Measurements from ENCODE around the gene FIGN.

FIGN gene

DNA sequence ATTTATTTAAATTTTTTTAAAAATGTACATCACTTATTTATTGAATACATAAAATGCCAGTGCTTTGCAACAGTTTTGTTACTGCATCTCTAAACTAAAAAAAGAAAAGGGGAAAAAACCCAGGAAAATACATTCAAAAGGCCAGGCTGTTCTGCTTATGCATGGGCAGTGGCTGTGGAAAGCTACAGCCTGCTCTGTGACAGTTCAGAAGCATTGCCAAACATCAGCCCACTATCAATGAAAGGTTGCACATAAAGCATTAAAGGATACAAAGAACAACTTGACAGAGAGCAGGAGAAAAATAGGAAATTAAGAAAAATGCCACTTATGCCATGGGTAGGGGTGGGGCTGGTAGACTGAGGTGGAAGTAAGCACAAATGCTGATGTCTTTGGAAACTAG is 128.2 kb downstream of the FIGN start:
- no peak for DNase-seq

DNA sequence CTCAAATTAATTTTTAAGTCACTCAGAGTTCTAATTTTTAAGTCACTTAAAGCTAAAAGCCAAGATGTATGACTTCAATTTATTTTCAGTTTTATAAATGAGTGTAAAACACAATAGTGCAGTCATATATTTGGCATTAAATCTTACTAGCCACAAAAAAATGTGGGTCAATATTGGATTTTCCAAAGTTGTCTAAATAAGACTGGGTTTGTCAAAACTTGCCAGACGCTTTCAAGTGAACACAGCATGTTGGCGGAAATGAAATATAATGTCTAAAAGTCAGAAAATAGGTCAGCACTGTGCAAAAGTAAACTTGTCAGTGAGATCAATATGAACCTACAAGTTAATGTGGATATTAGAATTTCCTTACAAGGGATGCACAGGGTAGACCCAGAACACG is 128.9 kb downstream of the FIGN start:
- no peak for DNase-seq

DNA sequence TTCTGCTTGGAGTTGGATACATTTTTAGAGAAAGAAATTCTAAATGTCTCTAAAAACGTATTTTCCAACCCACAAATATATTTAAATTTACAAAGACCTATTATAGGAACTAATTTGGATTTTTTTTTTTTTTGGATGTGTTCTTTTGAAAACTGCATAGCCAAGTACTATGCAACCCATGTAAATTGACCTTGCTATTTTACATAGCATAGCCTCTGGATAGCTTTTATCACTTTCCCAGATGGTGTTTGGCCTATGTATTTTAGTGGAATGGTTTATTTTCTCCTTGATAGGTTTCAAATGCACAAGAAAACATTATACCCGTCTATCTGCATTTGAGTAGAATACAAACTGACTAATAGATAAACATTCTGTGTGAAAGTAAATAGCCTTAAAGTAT is 130.0 kb downstream of the FIGN start:
- no peak for DNase-seq

- no peak for DNase-seq
Measured at GRCh38 chr2:163604941-163605555, 130.8 kb downstream of the FIGN start.

DNA sequence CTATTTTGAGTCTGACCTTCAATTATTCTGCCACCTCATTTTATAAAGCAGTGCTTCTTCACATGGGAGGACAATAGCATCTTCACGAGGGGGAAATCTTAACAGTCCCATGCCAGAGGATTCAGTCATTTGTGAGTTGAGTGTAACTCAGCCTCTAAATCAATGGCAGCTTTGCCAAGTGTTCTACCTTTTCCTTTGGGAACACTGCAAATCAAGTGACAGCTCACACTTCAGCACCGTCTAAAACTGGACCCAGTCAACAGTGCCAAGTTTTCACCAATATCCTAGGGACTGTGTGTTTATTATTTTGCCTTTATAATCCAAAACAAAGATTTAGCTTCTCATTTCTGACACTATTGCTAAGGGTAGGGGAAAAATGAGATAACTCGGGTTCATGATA is 133.6 kb downstream of the FIGN start:
- no peak for DNase-seq

DNA sequence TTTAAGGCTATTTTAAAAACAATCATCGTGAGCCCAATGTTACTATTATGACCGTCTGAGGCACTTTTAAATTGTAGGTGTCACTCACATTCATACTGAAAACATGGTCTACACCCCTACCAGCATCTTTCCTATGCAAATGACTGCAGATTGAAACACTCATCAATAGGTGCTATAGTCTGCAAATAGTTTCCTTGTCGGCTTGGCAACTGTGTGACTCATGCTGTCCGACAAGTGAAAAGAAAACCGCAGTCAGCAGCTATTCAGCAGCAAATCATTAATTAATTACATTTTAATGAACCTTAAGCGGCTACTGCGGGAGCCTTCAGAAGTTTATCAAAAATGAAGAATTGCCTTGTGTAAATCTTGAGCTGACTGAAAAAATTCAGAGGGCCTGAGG is 134.4 kb downstream of the FIGN start:
- DNase-seq, result no peak

DNA sequence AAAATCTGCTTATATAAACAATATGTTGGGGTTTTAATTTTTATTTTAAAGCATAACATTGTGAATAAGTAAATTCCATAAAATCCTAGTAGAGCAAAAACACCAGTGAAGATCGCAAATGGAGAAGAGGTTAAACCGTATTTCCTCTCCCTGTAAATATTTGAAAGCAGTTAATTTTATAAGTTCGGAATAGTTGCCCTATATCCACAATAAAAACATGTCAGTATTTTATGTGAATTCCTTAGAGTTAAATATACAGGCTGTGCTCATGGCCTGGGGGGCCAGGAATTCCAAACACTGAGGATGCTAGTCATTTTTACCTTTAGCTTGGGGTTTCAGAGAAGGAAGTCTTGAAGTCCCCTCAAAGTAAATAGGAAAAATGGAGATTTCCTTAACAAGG is 135.0 kb downstream of the FIGN start:
- no peak for DNase-seq

DNA sequence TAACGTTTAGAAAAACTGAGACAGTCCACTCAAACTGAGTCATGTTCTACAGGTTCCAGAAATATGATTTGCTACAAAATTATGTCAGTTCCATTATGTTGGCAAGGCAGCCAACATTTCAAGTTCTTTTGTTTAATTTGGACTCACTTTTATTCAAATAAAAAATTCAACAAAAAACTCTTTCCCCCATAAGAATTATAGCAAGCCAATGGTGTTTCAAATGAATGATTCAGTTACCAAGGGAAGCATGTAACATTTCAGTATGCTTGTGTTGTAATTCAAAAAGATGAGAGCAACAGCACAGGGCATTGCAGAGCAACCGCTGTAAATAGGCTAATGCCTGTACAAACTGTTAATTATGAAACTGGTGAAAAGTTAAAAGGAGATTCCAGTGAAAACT is 140.8 kb downstream of the FIGN start:
- DNase-seq, result no peak

GRCh38 chr2:163594497-163594896 is 141.3 kb downstream of the FIGN start:
- no peak for DNase-seq

GRCh38 chr2:163593982-163594381 is 141.8 kb downstream of the FIGN start:
- no peak for DNase-seq

DNA sequence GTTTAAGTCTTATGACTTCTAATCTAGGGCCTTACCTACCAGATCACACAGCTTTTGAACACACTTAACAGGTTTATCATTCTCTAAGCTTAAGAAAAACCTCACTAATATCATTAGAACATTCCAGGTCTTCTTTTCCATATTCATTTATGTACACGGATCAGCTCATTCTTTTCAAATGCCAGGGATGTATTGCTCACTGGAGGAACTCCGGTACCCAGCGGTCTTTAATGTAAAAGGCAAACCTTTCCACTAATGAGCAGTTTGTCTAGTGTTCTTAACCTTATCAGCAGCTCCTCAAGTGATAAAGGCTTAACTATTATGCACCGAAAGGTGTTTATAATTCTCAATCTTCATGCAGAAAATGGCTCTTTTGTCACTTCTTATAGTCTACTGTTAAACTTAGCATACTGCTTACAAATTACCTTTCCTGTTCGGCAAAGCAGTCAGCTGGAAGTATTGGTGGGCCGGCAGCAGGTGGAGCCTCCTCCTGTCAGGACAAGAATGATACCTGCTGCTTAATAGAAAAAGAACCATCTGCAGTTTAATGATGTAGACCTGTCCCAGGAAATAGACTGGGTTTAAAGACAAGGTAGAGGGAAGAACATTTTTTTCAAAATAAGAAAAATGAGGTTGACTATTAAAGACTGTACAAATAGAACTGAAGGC is 142.7 kb downstream of the FIGN start:
- no peak for DNase-seq

- DNase-seq, result no peak
Measured at GRCh38 chr2:163591461-163591860, 144.3 kb downstream of the FIGN start.

DNA sequence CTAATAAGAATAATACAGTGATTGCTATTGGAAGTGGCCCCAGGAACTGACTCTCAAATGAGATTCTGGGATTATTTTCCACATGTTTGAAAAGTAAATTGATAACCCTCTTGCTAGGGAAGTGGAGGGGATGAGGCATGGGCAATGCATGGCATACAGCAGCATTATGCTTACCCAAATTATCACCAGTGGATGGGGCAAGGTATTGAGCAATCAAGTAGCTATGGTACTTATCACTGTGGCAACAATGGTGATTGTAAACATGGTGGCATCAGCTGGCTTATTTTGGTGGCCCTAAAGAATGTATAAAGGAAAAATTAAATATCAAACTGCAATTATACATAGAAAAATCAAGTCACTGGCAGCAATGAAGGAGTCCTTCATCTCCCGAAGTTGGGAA is 155.1 kb downstream of the FIGN start:
- no peak for DNase-seq

DNA sequence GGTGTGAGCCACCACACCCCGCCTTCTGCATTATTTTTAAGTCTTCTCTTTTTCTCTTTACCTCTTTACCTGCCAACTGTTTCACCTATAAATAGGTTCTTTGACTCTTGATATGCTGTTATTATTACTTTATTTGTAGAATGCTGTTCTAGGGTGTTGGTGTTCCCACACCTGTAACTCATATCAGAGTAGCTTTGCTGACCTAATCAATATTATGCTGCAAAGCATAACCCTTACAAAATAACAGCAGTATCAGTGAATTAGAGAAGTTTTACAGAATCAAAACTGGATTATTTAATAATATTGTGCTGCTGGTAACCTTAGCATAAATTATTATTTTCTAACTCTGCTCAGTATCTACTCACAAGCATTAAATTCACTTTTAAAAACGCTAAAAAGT is 161.5 kb downstream of the FIGN start:
- no peak for DNase-seq

DNA sequence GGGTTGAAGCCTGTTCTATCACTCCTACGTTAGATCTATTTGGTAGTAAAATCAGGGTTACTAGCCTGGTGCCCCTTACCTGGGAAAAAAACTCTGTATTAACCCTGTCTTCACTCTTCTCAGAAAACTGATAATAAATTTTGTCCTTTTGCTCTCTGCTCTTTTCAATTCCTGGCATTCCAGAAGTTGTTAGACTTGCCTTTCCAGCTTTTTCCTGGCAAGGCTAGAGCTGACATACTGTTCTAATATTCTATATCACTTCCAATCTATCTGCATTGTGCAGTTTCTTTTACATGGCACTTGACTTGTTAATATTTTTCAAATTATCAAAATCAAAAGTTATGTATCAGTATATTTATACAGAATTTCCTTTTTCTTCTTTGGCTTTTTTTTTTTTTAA is 162.2 kb downstream of the FIGN start:
- no peak for DNase-seq

- no peak for DNase-seq
Measured at GRCh38 chr2:163572850-163573249, 163.0 kb downstream of the FIGN start.

GRCh38 chr2:163571423-163572102 is 164.2 kb downstream of the FIGN start:
- DNase-seq, result no peak

DNA sequence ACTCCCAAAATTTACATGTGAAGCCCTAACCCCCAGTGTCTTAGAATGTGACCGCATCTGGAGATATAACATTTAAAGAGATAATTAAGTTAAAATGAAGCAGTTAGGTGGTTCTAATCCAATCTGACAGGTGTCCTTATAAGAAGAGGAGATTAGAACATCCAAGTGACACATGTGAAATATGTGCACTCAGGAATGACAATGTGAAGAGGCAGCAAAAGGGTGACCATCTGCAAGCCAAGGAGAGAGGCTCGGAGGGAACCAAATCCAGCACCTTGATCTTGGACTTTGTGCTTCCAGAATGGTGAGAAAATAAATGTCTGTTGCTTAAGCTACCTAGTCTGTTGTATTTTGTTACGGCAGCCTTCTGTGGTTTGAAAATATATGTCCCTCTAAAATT is 165.4 kb downstream of the FIGN start:
- DNase-seq, result no peak

GRCh38 chr2:163565192-163565591 is 170.6 kb downstream of the FIGN start:
- no peak for DNase-seq

GRCh38 chr2:163564236-163564635 is 171.6 kb downstream of the FIGN start:
- no peak for DNase-seq

DNA sequence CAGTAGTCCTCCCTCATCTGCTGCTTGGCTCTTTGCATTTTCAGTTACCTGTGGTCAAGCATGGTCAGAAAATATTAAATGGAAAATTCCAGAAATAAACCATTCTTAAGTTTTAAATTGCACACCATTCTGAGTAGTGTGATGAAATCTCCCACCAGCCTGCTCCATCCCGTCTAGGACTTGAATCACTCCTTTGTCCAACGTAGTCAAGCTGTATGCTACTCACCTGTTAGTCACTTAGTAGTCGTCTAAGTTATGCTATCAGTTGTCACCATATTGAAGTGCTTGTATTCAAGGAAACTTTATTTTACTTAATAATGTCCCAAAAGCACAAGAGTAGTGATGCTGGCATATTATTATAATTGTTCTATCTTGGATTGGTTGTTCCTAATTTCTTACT is 172.5 kb downstream of the FIGN start:
- DNase-seq, result no peak

DNA sequence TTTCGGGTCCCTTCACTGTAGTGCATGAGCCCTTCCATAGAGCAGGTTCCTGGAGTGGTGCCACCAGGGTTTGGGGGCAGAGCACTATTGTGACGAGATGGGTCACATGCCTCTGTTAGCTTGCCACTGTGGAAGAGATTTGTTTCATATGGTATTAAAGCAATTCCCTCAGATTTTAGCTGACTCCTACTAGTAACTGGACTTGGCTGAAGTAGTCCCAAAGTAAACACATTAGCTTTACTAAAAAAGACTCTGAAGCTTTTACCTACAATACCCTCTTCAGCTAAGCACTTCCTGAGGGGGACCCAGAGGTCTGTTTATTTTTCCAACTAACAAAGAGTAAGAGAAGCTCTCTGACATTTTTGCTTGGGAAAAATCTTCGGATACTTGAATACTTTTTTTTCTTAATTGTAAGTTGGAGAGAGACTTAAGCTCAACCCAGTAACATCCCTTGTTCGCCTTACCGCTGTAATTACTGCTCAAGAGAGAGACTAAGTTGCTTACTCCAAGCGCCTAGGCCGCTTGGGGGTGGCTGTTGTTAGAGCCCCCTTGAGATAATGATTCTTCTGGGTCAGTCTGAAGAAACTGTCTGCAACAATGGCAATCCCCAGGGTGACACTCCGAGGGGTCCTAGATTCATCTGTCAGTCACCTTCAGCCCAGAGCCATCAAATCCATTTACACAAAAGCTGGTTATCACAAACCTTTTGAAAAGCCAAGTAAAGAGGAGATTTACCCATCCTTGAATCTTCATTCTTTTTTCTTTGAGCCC is 177.4 kb downstream of the FIGN start:
- DNase-seq, result no peak

GRCh38 chr2:163556511-163556910 is 179.3 kb downstream of the FIGN start:
- DNase-seq, result no peak

GRCh38 chr2:163554864-163555263 is 180.9 kb downstream of the FIGN start:
- DNase-seq, result no peak
